Measurements from ENCODE around the gene COA6. TPM values are rescaled to one million over a fixed set of nuclear protein-coding genes. Genes with fewer than 3 reads are reported as not detected.

Gene COA6
- total RNA-seq, 1 experiment from 2014 or later = 34.1 TPM

DNA sequence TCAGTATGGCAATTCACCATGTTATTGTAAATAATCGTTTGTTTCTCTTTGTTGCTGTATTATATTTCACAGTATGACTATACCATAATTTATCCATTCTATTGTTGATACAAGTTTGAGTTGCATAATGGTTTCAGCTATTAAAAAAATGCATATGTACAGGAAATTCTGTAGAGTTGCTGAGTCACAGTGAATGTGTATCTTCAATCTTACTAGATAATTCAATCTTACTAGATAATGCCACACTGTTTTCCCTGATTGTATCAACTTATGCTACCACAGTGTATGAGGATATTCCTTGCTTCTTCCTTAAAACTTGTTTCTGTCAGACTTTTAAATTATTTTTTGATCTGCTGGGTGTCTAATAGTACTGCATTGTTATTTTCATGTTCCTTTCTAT lies 3.5 kb upstream of the COA6 start:
- Histone ChIP-seq H3K27me3 (ENCODE audit: insufficient read depth, low read length) (no peaks in the 10 kb centered on the region), H2AFZ (ENCODE audit: low read depth, low read length, poor library complexity, severe bottlenecking) (no peak overlapping the region), H3K9me2 (ENCODE audit: insufficient read depth) (no peaks in the 10 kb centered on the region), H3K4me1 (ENCODE audit: control insufficient read depth in 1 of 2, insufficient read depth in 2 of 2, low read length in 2 of 2) (peaks cover 3 to 11% of the 10 kb centered on the region in 2 experiments; a peak in 2 of 4 replicates), H3K4me2 (ENCODE audit: low read length) (no peak overlapping the region), H3K27ac (ENCODE audit: low read depth, low read length) (no peak overlapping the region), H3K9ac (ENCODE audit: low read length) (no peak overlapping the region), H4K20me1 (ENCODE audit: insufficient read depth) (no peaks in the 10 kb centered on the region), H3K4me3 (replicated peaks in 1 of 2; ENCODE audit: low read depth in 1 of 2, low read length in 2 of 2) (no peak overlapping the region), H3K79me2 (ENCODE audit: insufficient read depth, low read length) (peaks cover 20% of the 10 kb centered on the region), H3K9me3 (ENCODE audit: control insufficient read depth in 1 of 2, insufficient read depth in 1 of 2, low read depth in 1 of 2, low read length in 2 of 2) (no peaks in the 10 kb centered on the region), H3K36me3 (ENCODE audit: control insufficient read depth in 1 of 2, insufficient read depth in 2 of 2, low read length in 2 of 2) (no peaks in the 10 kb centered on the region)
- intact Hi-C loops (cut with micrococcal nuclease) = no loop called here
- TF ChIP-seq, protein P1, sequence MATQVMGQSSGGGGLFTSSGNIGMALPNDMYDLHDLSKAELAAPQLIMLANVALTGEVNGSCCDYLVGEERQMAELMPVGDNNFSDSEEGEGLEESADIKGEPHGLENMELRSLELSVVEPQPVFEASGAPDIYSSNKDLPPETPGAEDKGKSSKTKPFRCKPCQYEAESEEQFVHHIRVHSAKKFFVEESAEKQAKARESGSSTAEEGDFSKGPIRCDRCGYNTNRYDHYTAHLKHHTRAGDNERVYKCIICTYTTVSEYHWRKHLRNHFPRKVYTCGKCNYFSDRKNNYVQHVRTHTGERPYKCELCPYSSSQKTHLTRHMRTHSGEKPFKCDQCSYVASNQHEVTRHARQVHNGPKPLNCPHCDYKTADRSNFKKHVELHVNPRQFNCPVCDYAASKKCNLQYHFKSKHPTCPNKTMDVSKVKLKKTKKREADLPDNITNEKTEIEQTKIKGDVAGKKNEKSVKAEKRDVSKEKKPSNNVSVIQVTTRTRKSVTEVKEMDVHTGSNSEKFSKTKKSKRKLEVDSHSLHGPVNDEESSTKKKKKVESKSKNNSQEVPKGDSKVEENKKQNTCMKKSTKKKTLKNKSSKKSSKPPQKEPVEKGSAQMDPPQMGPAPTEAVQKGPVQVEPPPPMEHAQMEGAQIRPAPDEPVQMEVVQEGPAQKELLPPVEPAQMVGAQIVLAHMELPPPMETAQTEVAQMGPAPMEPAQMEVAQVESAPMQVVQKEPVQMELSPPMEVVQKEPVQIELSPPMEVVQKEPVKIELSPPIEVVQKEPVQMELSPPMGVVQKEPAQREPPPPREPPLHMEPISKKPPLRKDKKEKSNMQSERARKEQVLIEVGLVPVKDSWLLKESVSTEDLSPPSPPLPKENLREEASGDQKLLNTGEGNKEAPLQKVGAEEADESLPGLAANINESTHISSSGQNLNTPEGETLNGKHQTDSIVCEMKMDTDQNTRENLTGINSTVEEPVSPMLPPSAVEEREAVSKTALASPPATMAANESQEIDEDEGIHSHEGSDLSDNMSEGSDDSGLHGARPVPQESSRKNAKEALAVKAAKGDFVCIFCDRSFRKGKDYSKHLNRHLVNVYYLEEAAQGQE (IDR thresholded peaks at IDR 0.05; ENCODE audit: low read depth) = no peak
- TF ChIP-seq SIN3A (IDR thresholded peaks at IDR 0.05; ENCODE audit: low read depth) (no peak), JUND (IDR thresholded peaks at IDR 0.05) (no peak), SP1 (IDR thresholded peaks at IDR 0.05; ENCODE audit: low read depth) (no peak), ATF3 (IDR thresholded peaks at IDR 0.05) (no peak), SRF (IDR thresholded peaks at IDR 0.05; ENCODE audit: low read depth) (no peak), POLR2A (IDR thresholded peaks at IDR 0.05; ENCODE audit: borderline replicate concordance, extremely low read depth, insufficient read depth, insufficient read length) (no peak), EZH2phosphoT487 (IDR thresholded peaks at IDR 0.05; ENCODE audit: borderline replicate concordance) (no peak), FOSL1 (IDR thresholded peaks at IDR 0.05; ENCODE audit: low read depth) (no peak), POLR2AphosphoS5 (IDR thresholded peaks at IDR 0.05; ENCODE audit: low read depth, low read length) (no peak), EGR1 (IDR thresholded peaks at IDR 0.05; ENCODE audit: low read depth) (no peak), CBX3 (IDR thresholded peaks at IDR 0.05; ENCODE audit: low read depth) (no peak), ELF1 (IDR thresholded peaks at IDR 0.05; ENCODE audit: borderline replicate concordance, low read depth) (no peak), ZNF274 (IDR thresholded peaks at IDR 0.05; ENCODE audit: low read depth, low read length) (no peak), RAD21 (IDR thresholded peaks at IDR 0.05; ENCODE audit: low read depth) (no peak), EZH2 (IDR thresholded peaks at IDR 0.05) (no peak)
- TF ChIP-seq, protein P2, sequence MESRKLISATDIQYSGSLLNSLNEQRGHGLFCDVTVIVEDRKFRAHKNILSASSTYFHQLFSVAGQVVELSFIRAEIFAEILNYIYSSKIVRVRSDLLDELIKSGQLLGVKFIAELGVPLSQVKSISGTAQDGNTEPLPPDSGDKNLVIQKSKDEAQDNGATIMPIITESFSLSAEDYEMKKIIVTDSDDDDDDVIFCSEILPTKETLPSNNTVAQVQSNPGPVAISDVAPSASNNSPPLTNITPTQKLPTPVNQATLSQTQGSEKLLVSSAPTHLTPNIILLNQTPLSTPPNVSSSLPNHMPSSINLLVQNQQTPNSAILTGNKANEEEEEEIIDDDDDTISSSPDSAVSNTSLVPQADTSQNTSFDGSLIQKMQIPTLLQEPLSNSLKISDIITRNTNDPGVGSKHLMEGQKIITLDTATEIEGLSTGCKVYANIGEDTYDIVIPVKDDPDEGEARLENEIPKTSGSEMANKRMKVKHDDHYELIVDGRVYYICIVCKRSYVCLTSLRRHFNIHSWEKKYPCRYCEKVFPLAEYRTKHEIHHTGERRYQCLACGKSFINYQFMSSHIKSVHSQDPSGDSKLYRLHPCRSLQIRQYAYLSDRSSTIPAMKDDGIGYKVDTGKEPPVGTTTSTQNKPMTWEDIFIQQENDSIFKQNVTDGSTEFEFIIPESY (IDR thresholded peaks at IDR 0.05; ENCODE audit: extremely low read depth, insufficient replicate concordance, low read length) = no peak
- ATAC-seq = no peak
- ChIA-PET RAD21 (ENCODE audit: low non-redundant PET in 1 of 2, low total read pairs in 2 of 2, uncharacterized antibody in 2 of 2, unreplicated experiment in 2 of 2) (no interaction called here), CTCF (no interaction called here), POLR2A (no interaction called here)
- no peak for DNase-seq (ENCODE audit: low read depth, low spot score)
- BruUV-seq (replicated peaks) = no TSS peak
